Measurements from ENCODE around the gene DOCK9.
"Not testable (repeated sequence)": the region's sequence is repeated elsewhere in the genome, so short reads cannot be mapped to it uniquely, and the experiment has no call there.

Gene DOCK9

GRCh38 chr13:98915981-98916380 is 61.9 kb downstream of the DOCK9 start:
- DNase-seq = no peak

GRCh38 chr13:98915563-98915962 is 62.3 kb downstream of the DOCK9 start:
- DNase-seq = no peak

GRCh38 chr13:98913741-98914140 is 64.1 kb downstream of the DOCK9 start:
- no peak for DNase-seq

- DNase-seq = no peak
Observed at GRCh38 chr13:98912846-98913245, 65.0 kb downstream of the DOCK9 start.

- DNase-seq = no peak
Observed at GRCh38 chr13:98910501-98910951, 67.3 kb downstream of the DOCK9 start.

- DNase-seq = no peak
Observed at GRCh38 chr13:98909016-98909415, 68.8 kb downstream of the DOCK9 start.

GRCh38 chr13:98906746-98907502 is 70.9 kb downstream of the DOCK9 start:
- DNase-seq = no peak

- no peak for DNase-seq
Observed at GRCh38 chr13:98905199-98905598, 72.7 kb downstream of the DOCK9 start.

GRCh38 chr13:98900442-98900841 is 77.4 kb downstream of the DOCK9 start:
- DNase-seq = no peak

- DNase-seq = no peak
Observed at GRCh38 chr13:98897706-98898105, 80.2 kb downstream of the DOCK9 start.

GRCh38 chr13:98896868-98897144 is 81.1 kb downstream of the DOCK9 start:
- no peak for DNase-seq

GRCh38 chr13:98896083-98896867 is 81.6 kb downstream of the DOCK9 start:
- no peak for DNase-seq

- not testable (repeated sequence) for DNase-seq
Observed at GRCh38 chr13:98894814-98895213, 83.0 kb downstream of the DOCK9 start.

GRCh38 chr13:98893371-98893770 is 84.5 kb downstream of the DOCK9 start:
- DNase-seq = no peak

- no peak for DNase-seq
Observed at GRCh38 chr13:98892821-98893220, 85.0 kb downstream of the DOCK9 start.

GRCh38 chr13:98892077-98892476 is 85.8 kb downstream of the DOCK9 start:
- no peak for DNase-seq

- no peak for DNase-seq
Observed at GRCh38 chr13:98890925-98891324, 86.9 kb downstream of the DOCK9 start.

GRCh38 chr13:98890186-98890585 is 87.7 kb downstream of the DOCK9 start:
- DNase-seq = no peak

GRCh38 chr13:98889419-98890085 is 88.3 kb downstream of the DOCK9 start:
- no peak for DNase-seq

- no peak for DNase-seq
Observed at GRCh38 chr13:98888890-98889279, 89.0 kb downstream of the DOCK9 start.

- no peak for DNase-seq
Observed at GRCh38 chr13:98888222-98888889, 89.5 kb downstream of the DOCK9 start.

GRCh38 chr13:98886587-98887230 is 91.2 kb downstream of the DOCK9 start:
- DNase-seq = no peak

GRCh38 chr13:98885600-98885999 is 92.3 kb downstream of the DOCK9 start:
- no peak for DNase-seq

All from effector CD8-positive, alpha-beta T cell (primary cell).